Measurements from ENCODE around the gene KLF6. TPM values are rescaled to one million over a fixed set of nuclear protein-coding genes. Genes with fewer than 3 reads are reported as not detected.

Gene KLF6
- polyA plus RNA-seq, 1 of the 3 experiments (the other 2 are of a cell fraction), result 148 TPM

GRCh38 chr10:3738855-3739350 is 46.1 kb downstream of the KLF6 start:
- Histone ChIP-seq H3K9me2 (no peaks in the 10 kb centered on the region), H3K36me3 (replicated peaks in 1 of 2; ENCODE audit: control insufficient read depth in 1 of 2, insufficient read depth in 2 of 2, low read length in 1 of 2) (no peaks in the 10 kb centered on the region), H3K79me2 (ENCODE audit: insufficient read depth) (no peaks in the 10 kb centered on the region), H2AFZ (ENCODE audit: low read depth) (no peak overlapping the region), H4K20me1 (ENCODE audit: insufficient read depth) (no peaks in the 10 kb centered on the region), H3K9me3 (no peaks in the 10 kb centered on the region), H3K4me1 (ENCODE audit: control insufficient read depth in 1 of 2, insufficient read depth in 2 of 2, low read depth in 1 of 2, low read length in 1 of 2) (peaks cover 0 to 14% of the 10 kb centered on the region in 2 experiments; a peak in 1 of 4 replicates), H3K9ac (no peak overlapping the region), H3K4me2 (no peak overlapping the region), H3F3A (replicated peaks; ENCODE audit: insufficient read depth) (peaks cover 18% of the 10 kb centered on the region), H3K27ac (ENCODE audit: low read depth in 2 of 2, low read length in 1 of 2) (no peak overlapping the region), H3K27me3 (ENCODE audit: insufficient read depth) (no peaks in the 10 kb centered on the region), H3K4me3 (ENCODE audit: low read depth in 2 of 2, low read length in 1 of 2) (no peak overlapping the region)
- no peak for TF ChIP-seq FOSL2 (IDR thresholded peaks at IDR 0.05; ENCODE audit: borderline replicate concordance, low read depth)
- TF ChIP-seq RCOR1 (IDR thresholded peaks at IDR 0.05; ENCODE audit: low read length), result no peak
- TF ChIP-seq POLR2AphosphoS5 (IDR thresholded peaks at IDR 0.05; ENCODE audit: low read depth, low read length), result no peak
- no peak for TF ChIP-seq GABPA (IDR thresholded peaks at IDR 0.05; ENCODE audit: low read depth)
- TF ChIP-seq USF1 (IDR thresholded peaks at IDR 0.05; ENCODE audit: borderline replicate concordance, low read depth), result no peak
- TF ChIP-seq FOXJ3 (CRISPR knock-in tag; IDR thresholded peaks at IDR 0.05), result no peak
- TF ChIP-seq TAF1 (IDR thresholded peaks at IDR 0.05; ENCODE audit: borderline replicate concordance, low read depth, low read length), result no peak
- TF ChIP-seq JUND (IDR thresholded peaks at IDR 0.05), result no peak
- TF ChIP-seq FOXM1 (IDR thresholded peaks at IDR 0.05; ENCODE audit: low read depth), result no peak
- no peak for TF ChIP-seq EP300 (IDR thresholded peaks at IDR 0.05; ENCODE audit: borderline replicate concordance in 1 of 2, low read depth in 1 of 2, low read length in 1 of 2)
- TF ChIP-seq, protein P1, sequence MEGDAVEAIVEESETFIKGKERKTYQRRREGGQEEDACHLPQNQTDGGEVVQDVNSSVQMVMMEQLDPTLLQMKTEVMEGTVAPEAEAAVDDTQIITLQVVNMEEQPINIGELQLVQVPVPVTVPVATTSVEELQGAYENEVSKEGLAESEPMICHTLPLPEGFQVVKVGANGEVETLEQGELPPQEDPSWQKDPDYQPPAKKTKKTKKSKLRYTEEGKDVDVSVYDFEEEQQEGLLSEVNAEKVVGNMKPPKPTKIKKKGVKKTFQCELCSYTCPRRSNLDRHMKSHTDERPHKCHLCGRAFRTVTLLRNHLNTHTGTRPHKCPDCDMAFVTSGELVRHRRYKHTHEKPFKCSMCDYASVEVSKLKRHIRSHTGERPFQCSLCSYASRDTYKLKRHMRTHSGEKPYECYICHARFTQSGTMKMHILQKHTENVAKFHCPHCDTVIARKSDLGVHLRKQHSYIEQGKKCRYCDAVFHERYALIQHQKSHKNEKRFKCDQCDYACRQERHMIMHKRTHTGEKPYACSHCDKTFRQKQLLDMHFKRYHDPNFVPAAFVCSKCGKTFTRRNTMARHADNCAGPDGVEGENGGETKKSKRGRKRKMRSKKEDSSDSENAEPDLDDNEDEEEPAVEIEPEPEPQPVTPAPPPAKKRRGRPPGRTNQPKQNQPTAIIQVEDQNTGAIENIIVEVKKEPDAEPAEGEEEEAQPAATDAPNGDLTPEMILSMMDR (IDR thresholded peaks at IDR 0.05), result no peak
- TF ChIP-seq RXRA (IDR thresholded peaks at IDR 0.05; ENCODE audit: borderline replicate concordance, low read depth), result no peak
- TF ChIP-seq, protein P2, sequence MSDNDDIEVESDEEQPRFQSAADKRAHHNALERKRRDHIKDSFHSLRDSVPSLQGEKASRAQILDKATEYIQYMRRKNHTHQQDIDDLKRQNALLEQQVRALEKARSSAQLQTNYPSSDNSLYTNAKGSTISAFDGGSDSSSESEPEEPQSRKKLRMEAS (IDR thresholded peaks at IDR 0.05; ENCODE audit: low read depth), result no peak
- no peak for TF ChIP-seq MXI1 (IDR thresholded peaks at IDR 0.05; ENCODE audit: low read depth, low read length)
- TF ChIP-seq TCF12 (IDR thresholded peaks at IDR 0.05), result no peak
- TF ChIP-seq ELF1 (IDR thresholded peaks at IDR 0.05), result no peak
- no peak for TF ChIP-seq EZH2phosphoT487 (IDR thresholded peaks at IDR 0.05; ENCODE audit: borderline replicate concordance, low read depth)
- no peak for TF ChIP-seq IRF3 (IDR thresholded peaks at IDR 0.05; ENCODE audit: low read depth, low read length)
- ChIA-PET CTCF (no interaction called here), POLR2A (no interaction called here)
- no peak for DNase-seq
- WGBS (ENCODE audit: low lambda C conversion rate), result 95% methylated on average over 1 of the region's 1 CpG

All from SK-N-SH (cell line).